ENCODE measurements around the gene SLC12A3.

GRCh38 chr16:56903866-56904265, 38.9 kb downstream of the SLC12A3 start:
- TF ChIP-seq CTCF (IDR thresholded peaks at IDR 0.05; ENCODE audit: low read depth, low read length): no peak
- TF ChIP-seq POLR2A (IDR thresholded peaks at IDR 0.05; ENCODE audit: extremely low read depth, insufficient read length): no peak
- TF ChIP-seq MAX (IDR thresholded peaks at IDR 0.05; ENCODE audit: low read depth, low read length): no peak

Data from NB4 (cell line).